ENCODE measurements around the gene BTNL9.
"Not testable (repeated sequence)": the region's sequence is repeated elsewhere in the genome, so short reads cannot be mapped to it uniquely, and the experiment has no call there.

BTNL9 gene

GRCh38 chr5:181101030-181101641 lies 61.1 kb downstream of the BTNL9 start:
- not testable (repeated sequence) for DNase-seq

- DNase-seq: not testable (repeated sequence)
Observed at GRCh38 chr5:181101930-181102674, 62.0 kb downstream of the BTNL9 start.

GRCh38 chr5:181104259-181104568 lies 64.1 kb downstream of the BTNL9 start:
- DNase-seq: not testable (repeated sequence)

- DNase-seq: not testable (repeated sequence)
Observed at GRCh38 chr5:181104606-181105390, 64.7 kb downstream of the BTNL9 start.

- no peak for DNase-seq
Observed at GRCh38 chr5:181105391-181106025, 65.4 kb downstream of the BTNL9 start.

GRCh38 chr5:181107699-181108098 lies 67.6 kb downstream of the BTNL9 start:
- DNase-seq: no peak

- DNase-seq: no peak
Observed at GRCh38 chr5:181108578-181109165, 68.6 kb downstream of the BTNL9 start.

GRCh38 chr5:181109489-181110013 lies 69.5 kb downstream of the BTNL9 start:
- no peak for DNase-seq

- DNase-seq: no peak
Observed at GRCh38 chr5:181111010-181111409, 70.9 kb downstream of the BTNL9 start.

All from CD4-positive, alpha-beta T cell treated with Interleukin-17A for 1 hour (primary cell).